Heart right ventricle (tissue), 16 donors: Measurements from ENCODE around the gene YIF1A. TPM values are rescaled to one million over a fixed set of nuclear protein-coding genes. Genes with fewer than 3 reads are reported as not detected.
A peak's percentile ranks its signal among the peaks of the same experiment; 100 is the strongest.

Experiments used
- ATAC-seq, 8 donors: fragments of 200-7000 bp; cut with Tn5 transposase; one replicate each; pipeline ENCODE4 v1.9.1; 2020; ENCODE audit warnings: mild to moderate bottlenecking in 8 of 8, moderate library complexity in 8 of 8, moderate number of reproducible peaks in 1 of 8
- DNase-seq, 2 donors: peaks; one replicate each; pipeline ENCODE4 v3.0.0-alpha.2; 2020
- H3K27ac ChIP-seq, 10 donors: fragments of 200-600 bp; sonication (generic) in 2 of 10; one replicate each; pipeline versions ENCODE4 v1.5.0 to v1.8.0; 2020 to 2022; ENCODE audit warnings: mild to moderate bottlenecking in 3 of 10
- H3K27me3 ChIP-seq, 7 donors: fragments of 200-600 bp; one replicate each; pipeline ENCODE4 v1.8.0; 2021 to 2022; ENCODE audit warnings: mild to moderate bottlenecking in 2 of 7
- H3K36me3 ChIP-seq, 9 donors: fragments of 200-600 bp; sonication (generic) in 1 of 9; one replicate each; pipeline versions ENCODE4 v1.5.0 to v1.8.0; 2020 to 2022; ENCODE audit warnings: mild to moderate bottlenecking in 2 of 9
- H3K4me1 ChIP-seq, 9 donors: fragments of 200-600 bp; sonication (generic) in 1 of 9; one replicate each; pipeline versions ENCODE4 v1.5.0 to v1.8.0; 2020 to 2022; ENCODE audit warnings: mild to moderate bottlenecking in 4 of 9
- H3K4me3 ChIP-seq, 10 donors: fragments of 200-600 bp; sonication (generic) in 2 of 10; one replicate each; pipeline versions ENCODE4 v1.5.0 to v1.8.0; 2020 to 2022; ENCODE audit warnings: mild to moderate bottlenecking in 7 of 10, moderate library complexity in 2 of 10
- H3K9me3 ChIP-seq, 11 donors: fragments of 200-600 bp in 10 of 11; sonication (generic) in 2 of 11; one replicate each; pipeline versions ENCODE4 v1.5.0 to v1.8.0; 2013 to 2022; ENCODE audit warnings: mild to moderate bottlenecking in 2 of 11, control low read depth in 1 of 11, moderate library complexity in 1 of 11
- CTCF ChIP-seq, 9 donors: fragments of 200-600 bp; sonication (generic) in 2 of 9; IDR thresholded peaks; one replicate each; pipeline versions ENCODE4 v1.5.0 to v1.8.0; 2021 to 2022; ENCODE audit warnings: antibody characterized with exemption in 9 of 9, mild to moderate bottlenecking in 5 of 9, moderate library complexity in 1 of 9
- WGBS, 2 donors: extraction: QIAGEN DNeasy Blood & Tissue Kit; methylation state at CpG; one replicate each; pipeline ENCODE4 v1.1.7; 2013; ENCODE audit warnings: inconsistent platforms in 1 of 2; 5-methylcytosine and 5-hydroxymethylcytosine counted together
- intact Hi-C, 10 donors: fragments of 100-400 bp; cut with DNase I; formaldehyde crosslinking; loops; one replicate each; pipeline versions ENCODE4 v1.11.1 to v1.14.2; 2022
- polyA plus RNA-seq, 2 donors: library from polyadenylated mRNA; stranded (reverse); fragments of 200-250 nt; gene quantifications; one replicate each; pipeline ENCODE4 v1.2.3, GENCODE V29; 2013
- total RNA-seq, 10 donors: library from RNA; stranded (reverse); fragmentation: NEBNext Ultra II Directional in 3 of 10; extraction: Animal tissue kit (Norgen Biotek cat#: 25700) in 3 of 10; gene quantifications; one replicate each; pipeline versions ENCODE4 v1.2.1 to v1.2.4, GENCODE V29; 2021 to 2023
- donor health status: Arrhythmogenic right ventricular cardiomyopathy.
- donor health status: ischemic (EF 13 %, LVEDD 7.1; RV severe dilation, severe dysfunction).
- donor health status: healthy with polysubstance abuse.
- donor health status: DM: no; HTN: yes; CAD: no.
- donor health status: DM: no; HTN: no; CAD: no.
- donor health status: ischemic (EF 25% LVEDD 6.9; RV normal size, moderate dysfunction).
- donor health status: ischemic (EF 25% LVEDD 5.7; RV mildly dilated, moderate dysfunction).
- donor health status: healthy.
- donor health status: DM: yes; HTN: yes; CAD: no.
- donor health status: Ischemic cardiomyopathy.
- donor health status: ischemic (EF 35%, LVEDD 5.7; RV mildly dilated, moderate dysfunction).
- donor health status: nonischemic (EF 11% LVEDD 7.7; RV severe dilation, severe dysfunction).
- donor health status: DM: yes; HTN: yes; CAD: no.
- donor health status: PGD.
- donor health status: ischemic (EF 29% LVEDD 5.4; RV normal size, mild dysfunction).
- donor health status: nonischemic (EF 23%, LVEDD 6.1; RV moderate dilation, normal function).

The YIF1A gene
- total and polyA plus RNA-seq, 12 donors: 38.3 to 168 (median 54.6) TPM

GRCh38 chr11:66309475-66309874 lies 20.5 kb upstream of the YIF1A start:
- Histone ChIP-seq H3K27ac (no peak overlapping the region), H3K4me3 (no peak overlapping the region), H3K4me1 (peaks cover 0 to 22% (median 14%) of the 10 kb centered on the region in 9 donors), H3K9me3 (no peaks in the 10 kb centered on the region), H3K36me3 (no peaks in the 10 kb centered on the region), H3K27me3 (no peaks in the 10 kb centered on the region)
- ATAC-seq (no peak), DNase-seq (no peak)
- no peak for TF ChIP-seq CTCF (IDR thresholded peaks at IDR 0.05)
- intact Hi-C loops: loop anchor here in 3 of 10 donors (2.0 to 10.0 kb wide), 3 partner anchors 23 to 75 kb away; no protein-coding TSS in a partner anchor
- 42 to 49% methylated on average over 3 of the region's 3 CpGs for WGBS, 2 donors

GRCh38 chr11:66302656-66303055 lies 13.7 kb upstream of the YIF1A start:
- intact Hi-C loops: loop anchor here in 1 of 10 donors (10.0 kb wide), 1 partner anchor 82 kb away; no protein-coding TSS in a partner anchor
- no peak for DNase-seq

GRCh38 chr11:66299186-66299585 lies 10.2 kb upstream of the YIF1A start:
- DNase-seq: no peak
- ATAC-seq: peak in 5 of 8 donors; percentile 32 to 70 (median 42)
- intact Hi-C loops: no loop called here
- Histone ChIP-seq H3K4me1 (no peaks in the 10 kb centered on the region), H3K27me3 (peaks cover 3 to 12% (median 10%) of the 10 kb centered on the region in 7 donors), H3K36me3 (no peaks in the 10 kb centered on the region), H3K27ac (no peak overlapping the region), H3K9me3 (no peaks in the 10 kb centered on the region), H3K4me3 (no peak overlapping the region)
- no peak for TF ChIP-seq CTCF (IDR thresholded peaks at IDR 0.05)
- 46 to 54% methylated on average over 3 of the region's 3 CpGs for WGBS, 2 donors

More at GRCh38 chr11:66302656-66303055, 13.7 kb upstream of the YIF1A start:
- no peaks in the 10 kb centered on the region for H3K36me3 ChIP-seq
- no peaks in the 10 kb centered on the region for H3K4me1 ChIP-seq
- H3K4me3 ChIP-seq: no peak overlapping the region
- no peak for ATAC-seq
- no peak overlapping the region for H3K27ac ChIP-seq
- TF ChIP-seq CTCF (IDR thresholded peaks at IDR 0.05): no peak
- H3K27me3 ChIP-seq: no peaks in the 10 kb centered on the region
- H3K9me3 ChIP-seq: no peaks in the 10 kb centered on the region
- WGBS, 2 donors: 85 to 88% methylated on average over 12 of the region's 12 CpGs

- DNase-seq (no peak), ATAC-seq (no peak)
- 43 to 49% methylated on average over 8 of the region's 8 CpGs for WGBS, 2 donors
- Histone ChIP-seq H3K4me1 (no peaks in the 10 kb centered on the region), H3K27me3 (peaks cover 13 to 28% (median 25%) of the 10 kb centered on the region in 7 donors), H3K36me3 (no peaks in the 10 kb centered on the region), H3K27ac (no peak overlapping the region), H3K9me3 (no peaks in the 10 kb centered on the region), H3K4me3 (no peak overlapping the region)
- intact Hi-C loops: no loop called here
- no peak for TF ChIP-seq CTCF (IDR thresholded peaks at IDR 0.05)
Observed at GRCh38 chr11:66297610-66298009, 8.7 kb upstream of the YIF1A start.
